ENCODE data around the gene INPP5A. TPM values are rescaled to one million over a fixed set of nuclear protein-coding genes. Genes with fewer than 3 reads are reported as not detected.

Gene INPP5A
- total RNA-seq, 2 donors from 2014 or later: 65.2 to 102 TPM

DNA sequence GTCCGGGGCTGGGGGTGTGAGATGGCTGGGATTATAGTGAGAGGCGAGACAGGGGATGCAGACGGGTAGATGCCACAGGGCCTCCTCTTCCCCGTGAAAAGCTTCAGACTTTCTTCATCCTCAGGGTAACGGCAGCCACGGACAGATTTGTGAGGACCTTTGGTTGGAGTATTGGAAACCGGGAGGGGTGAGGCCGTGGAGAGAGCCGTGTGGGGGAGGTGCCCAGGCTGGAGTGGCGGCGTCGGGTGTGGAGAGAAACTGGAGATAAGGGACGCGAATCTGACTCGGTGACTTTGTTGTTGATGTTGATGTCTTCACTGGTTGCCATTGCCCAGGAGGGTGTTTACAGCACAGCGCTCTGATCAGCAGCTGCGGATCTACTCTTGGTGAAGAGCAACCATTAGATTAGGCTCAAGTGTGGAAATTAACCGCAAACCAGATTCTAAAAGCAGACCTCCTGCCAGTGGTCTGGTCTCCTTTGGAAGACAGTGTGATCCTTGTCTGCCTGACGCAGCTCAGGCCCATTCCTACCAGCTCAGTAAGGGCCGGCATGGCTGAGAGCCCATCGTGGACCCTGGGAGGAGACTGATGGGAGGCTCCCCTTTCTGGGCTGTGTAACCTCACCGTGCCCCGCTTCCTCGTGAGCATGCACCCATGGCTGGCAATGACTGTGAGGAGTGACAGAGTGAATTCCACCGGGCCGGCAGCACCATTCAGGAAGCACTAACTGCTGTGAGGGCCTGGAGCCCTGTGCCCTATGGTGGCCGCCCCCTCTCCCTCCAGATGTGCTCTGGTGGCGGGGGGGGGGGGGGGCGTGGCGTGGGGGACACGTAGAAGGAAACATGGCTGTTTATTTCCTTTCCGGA lies 90.3 kb downstream of the INPP5A start:
- intact Hi-C loops (cut with DNase I): loop anchor here in 1 of 2 donors (5.0 kb wide), 1 partner anchor 41 kb away; no protein-coding TSS in a partner anchor
- peak; percentile 83 for DNase-seq (ENCODE audit: low spot score)

DNA sequence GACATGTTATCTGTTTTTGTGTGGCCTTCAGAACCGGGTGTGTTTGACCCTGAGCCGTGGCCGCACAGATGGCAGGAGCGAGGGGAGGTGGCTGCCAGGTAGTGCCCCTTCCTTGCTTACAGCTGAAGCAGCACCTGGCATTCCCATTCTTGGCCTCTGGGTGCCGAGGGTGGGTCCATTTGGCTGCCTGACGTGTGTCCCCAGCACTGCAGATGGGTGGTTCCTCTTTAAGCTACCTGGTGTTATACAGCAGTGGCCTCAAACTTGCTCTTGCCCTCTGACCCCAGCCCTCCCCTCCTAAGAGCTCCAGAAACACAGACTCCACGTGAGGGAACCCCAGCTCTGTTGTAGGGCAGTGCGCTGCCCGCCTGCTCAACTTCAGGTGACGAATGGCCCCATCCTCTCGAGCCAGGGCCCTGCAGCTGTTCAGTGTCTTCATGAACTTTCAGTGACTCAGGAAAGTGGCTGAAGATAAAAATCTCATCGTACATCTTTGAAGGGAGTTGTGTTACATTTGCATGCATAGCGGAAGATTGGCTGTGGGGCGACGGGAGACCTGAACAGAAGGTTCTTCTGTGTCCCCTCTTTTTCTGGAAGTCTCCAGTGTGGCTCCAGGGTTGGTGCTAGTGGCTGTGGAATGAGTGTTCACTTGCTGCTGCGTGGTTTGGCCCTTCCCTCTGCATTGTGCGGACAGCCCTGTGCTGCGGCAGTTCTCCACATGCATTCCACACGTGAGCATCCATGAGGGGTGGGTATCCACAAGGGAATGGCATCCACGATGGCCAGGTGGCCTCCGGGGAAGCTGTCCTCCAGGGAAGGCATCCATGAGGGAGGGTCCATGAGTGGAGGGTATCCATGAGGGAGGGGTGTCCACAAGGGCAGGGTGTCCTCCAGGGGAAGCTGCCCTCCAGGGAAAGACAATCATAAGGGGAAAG lies 91.6 kb downstream of the INPP5A start:
- peak; percentile 65 for DNase-seq (ENCODE audit: low spot score)
- intact Hi-C loops (cut with DNase I): loop anchor here in 1 of 2 donors (5.0 kb wide), 1 partner anchor 42 kb away; no protein-coding TSS in a partner anchor

DNA sequence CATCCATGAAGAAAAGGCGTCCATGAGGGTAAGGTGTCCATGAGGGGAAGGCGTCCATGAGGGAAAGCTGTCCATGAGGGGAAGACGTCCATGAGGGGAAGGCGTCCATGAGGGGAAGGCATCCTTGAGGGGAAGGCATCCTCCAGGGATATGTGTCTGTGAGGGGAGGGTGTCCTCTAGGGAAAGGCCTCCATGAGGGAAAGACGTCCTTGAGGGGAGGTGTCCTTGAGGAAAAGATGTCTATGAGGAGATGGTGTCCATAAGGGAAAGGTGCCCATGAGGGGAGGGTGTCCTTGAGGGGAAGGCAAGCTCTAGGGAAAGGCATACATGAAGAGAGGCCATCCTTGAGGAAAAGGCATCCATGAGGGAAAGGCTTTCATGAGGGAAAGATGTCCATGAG lies 92.6 kb downstream of the INPP5A start:
- intact Hi-C loops (cut with DNase I): loop anchor here (5.0 to 10.0 kb wide), 4 partner anchors 113 to 245 kb away; partner anchors contain the start of gene PWWP2B (in 1 of the 2)
- DNase-seq (ENCODE audit: low spot score): no peak

DNA sequence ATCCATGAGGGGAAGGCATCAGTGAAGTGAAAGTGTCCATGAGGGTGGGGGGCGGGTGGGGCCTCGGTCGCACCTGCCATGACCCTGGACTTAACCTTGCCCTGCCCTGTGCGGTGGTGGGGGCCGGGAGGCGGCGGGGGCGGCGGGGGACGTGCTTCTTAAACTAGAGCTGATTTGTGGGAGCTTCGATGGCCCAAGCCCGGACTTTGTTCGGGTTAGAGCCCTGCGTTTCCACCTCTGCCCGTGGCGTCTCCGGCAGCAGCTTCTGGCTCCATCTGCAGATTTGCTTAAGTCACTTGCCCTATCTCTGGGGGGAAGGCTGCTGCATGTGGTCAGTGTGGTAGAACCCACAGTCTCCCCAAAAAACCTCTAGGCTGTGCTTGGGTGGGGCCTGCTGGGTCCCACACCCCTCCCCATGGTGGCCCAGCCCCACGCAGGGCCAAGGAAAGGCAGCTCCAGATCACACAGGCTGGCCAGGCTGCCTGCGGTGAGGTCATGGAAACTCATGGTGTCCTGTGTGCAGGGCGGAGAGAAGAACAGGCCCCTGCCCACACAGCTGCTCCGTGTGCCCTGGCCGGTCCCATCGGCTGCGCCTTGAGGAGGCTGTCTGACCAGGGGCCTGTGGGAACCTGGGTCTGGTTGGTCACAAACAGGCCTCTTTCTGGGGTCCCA lies 93.2 kb downstream of the INPP5A start:
- intact Hi-C loops (cut with DNase I): loop anchor here (5.0 to 10.0 kb wide), 4 partner anchors 114 to 246 kb away; partner anchors contain the start of gene PWWP2B (in 1 of the 2)
- peak; percentile 95 for DNase-seq (ENCODE audit: low spot score)

DNA sequence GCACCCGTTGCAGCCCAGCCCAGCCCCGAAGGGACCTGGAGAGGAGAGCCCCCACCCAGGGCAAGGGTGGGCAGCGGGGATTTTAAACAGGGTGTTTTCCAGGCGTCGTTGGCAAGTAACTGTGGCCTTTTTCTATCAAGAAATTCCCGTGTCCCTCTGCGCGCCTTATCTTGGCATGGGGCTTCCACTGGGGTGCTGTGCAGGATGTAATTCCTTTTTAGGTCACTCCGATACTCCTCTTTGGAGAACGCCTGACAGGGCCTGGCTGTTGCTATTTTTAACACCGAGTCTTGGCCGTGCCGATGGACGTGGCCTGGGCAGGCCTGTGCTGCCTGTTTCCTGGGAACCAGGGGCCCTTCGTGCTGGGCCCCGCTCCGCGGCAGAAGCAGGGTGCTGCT lies 93.8 kb downstream of the INPP5A start:
- DNase-seq (ENCODE audit: low spot score): peak; percentile 92
- intact Hi-C loops (cut with DNase I): loop anchor here (5.0 to 10.0 kb wide), 4 partner anchors 114 to 247 kb away; partner anchors contain the start of gene PWWP2B (in 1 of the 2)

DNA sequence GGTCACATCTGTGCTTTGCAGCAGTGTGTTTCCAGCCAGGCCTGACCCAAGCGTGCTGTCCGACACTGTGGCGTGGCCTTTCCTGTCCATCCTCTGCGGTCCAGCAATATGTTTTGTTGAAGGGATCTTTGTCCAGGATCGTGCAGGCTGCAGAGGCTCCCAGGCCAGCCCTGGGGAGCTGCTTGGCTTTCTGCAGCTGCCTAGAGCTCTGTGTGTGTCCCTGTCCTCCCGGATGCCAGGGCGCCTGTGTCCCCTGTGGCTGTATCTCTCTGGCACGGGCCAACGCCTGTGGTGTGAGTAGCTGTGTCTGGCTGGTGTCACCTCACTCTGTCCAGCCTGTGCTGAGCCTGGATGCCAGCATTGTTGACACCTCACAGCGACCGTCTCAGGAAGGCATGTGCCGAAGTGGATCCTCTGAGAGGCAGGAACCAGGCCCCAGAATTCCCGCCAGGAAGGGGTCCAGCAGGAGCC lies 94.5 kb downstream of the INPP5A start:
- intact Hi-C loops (cut with DNase I): loop anchor here (2.0 to 10.0 kb wide), 5 partner anchors 115 to 247 kb away; partner anchors contain the start of gene PWWP2B (in 1 of the 2)

DNA sequence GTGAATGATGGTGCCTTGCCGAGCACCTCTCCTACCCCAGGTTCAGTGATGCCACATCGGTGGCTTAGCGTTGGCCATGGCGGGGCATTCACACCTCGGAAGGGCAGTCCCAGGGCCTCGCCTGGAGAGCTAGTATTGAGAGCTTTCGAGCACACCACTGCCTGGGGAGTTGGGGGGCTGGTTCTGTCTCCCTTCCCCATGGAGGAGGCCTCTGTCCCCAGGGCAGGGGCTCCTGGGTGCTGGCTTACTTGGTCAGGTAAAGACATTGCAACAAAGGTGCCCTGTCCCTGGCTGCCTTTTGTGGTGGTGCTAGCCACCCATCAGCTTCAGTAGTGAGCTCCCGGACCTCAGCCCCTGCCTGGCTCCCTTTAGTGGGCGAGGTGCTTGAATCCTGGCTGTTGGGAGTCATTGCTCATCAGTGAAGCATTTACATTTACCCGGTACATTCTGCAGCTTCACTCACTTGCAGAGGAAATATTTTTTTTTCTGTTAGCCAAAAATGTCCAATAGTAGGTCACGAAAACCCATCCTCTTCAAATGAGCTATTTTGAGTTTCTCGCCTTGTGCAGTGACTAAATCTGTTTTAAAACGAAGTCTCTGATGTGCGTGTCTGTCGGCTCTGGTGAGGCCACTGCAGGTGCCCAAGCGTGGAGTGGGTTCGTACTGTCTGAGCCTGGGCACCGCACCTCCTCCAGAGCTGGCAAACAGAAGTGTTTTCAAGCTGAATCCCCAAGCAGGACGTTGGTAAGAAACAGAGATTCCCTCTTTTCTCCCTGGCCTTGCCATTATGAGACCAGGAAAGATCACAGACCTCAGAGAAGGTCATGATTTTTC lies 95.5 kb downstream of the INPP5A start:
- peak; percentile 73 for DNase-seq (ENCODE audit: low spot score)
- intact Hi-C loops (cut with DNase I): loop anchor here (2.0 to 10.0 kb wide), 5 partner anchors 116 to 248 kb away; partner anchors contain the start of gene PWWP2B (in 1 of the 2)

More for the DNA sequence above, 94.5 kb downstream of the INPP5A start:
- DNase-seq (ENCODE audit: low spot score): peak; percentile 81

DNA sequence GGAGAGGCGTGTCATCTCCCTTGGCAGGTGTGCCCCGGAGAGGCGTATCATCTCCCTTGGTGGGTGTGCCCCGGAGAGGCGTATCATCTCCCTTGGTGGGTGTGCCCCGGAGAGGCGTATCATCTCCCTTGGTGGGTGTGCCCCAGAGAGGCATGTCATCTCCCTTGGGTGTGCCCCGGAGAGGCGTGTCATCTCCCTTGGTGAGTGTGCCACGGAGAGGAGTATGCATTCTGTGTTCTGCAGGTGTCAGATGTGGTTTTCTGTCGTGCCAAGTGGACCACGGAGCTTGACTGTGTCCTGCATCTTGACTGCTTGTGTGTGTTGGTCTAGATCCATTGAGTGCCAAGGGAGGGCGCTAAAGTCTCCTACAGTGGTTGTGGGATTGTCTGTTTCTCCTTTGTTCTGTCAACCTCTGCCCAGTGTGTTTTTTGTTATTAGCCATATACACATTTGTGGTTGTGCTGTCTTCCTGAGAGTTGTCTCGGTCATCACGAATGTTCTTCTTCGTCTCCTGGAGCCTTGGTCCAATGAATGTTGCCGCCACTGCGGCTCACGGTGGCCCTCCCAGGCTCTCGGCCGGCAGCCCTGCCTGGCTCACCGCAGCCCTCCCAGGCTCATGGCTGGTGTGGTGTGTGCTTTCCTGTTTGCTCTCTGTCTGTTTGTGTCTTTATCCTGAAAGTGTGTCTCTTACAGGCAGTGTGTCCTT lies 96.8 kb downstream of the INPP5A start:
- DNase-seq (ENCODE audit: low spot score): peak; percentile 67
- intact Hi-C loops (cut with DNase I): loop anchor here (5.0 to 10.0 kb wide), 4 partner anchors 117 to 250 kb away; partner anchors contain the start of gene PWWP2B (in 1 of the 2)

DNA sequence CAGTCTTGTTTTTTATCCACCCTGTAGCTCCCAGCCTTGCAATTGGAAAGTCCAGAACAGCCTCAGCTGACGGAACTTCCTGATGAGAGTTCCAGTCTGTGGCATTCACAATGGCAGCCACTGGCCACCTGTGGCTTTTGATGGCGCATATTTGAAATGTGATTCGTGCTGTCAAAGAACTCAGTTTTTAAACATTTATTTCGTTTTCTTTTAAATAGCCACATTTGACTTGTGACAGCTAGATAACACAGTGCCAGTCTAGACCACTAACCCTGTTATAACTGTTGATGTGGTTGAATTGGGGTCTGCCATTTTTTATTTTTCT lies 97.3 kb downstream of the INPP5A start:
- intact Hi-C loops (cut with DNase I): loop anchor here (5.0 to 10.0 kb wide), 4 partner anchors 118 to 250 kb away; partner anchors contain the start of gene PWWP2B (in 1 of the 2)

DNA sequence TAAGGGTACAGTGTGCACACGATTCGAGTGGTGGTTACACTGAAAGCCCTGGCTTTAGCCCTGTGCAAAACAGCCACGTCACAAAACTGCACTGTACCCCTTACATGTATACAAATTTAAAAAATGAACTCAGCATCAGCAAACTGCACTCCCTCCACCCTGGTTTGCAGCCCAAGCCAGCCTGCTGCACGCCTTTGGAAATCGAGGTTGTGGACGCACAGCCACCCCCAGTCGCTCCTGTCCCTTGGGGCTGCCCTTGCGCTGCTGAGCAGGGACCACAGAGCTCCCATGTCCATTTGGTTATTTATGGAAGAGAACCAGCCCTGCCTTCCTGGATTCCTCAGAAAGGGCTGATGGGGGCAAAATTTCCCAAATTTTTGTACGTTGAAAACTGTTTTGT lies 98.8 kb downstream of the INPP5A start:
- peak; percentile 70 for DNase-seq (ENCODE audit: low spot score)
- intact Hi-C loops (cut with DNase I): loop anchor here (10.0 kb wide), 3 partner anchors 142 to 252 kb away; partner anchors contain the start of gene PWWP2B (in 1 of the 2)

More for the DNA sequence above, 97.3 kb downstream of the INPP5A start:
- DNase-seq (ENCODE audit: low spot score): no peak

DNA sequence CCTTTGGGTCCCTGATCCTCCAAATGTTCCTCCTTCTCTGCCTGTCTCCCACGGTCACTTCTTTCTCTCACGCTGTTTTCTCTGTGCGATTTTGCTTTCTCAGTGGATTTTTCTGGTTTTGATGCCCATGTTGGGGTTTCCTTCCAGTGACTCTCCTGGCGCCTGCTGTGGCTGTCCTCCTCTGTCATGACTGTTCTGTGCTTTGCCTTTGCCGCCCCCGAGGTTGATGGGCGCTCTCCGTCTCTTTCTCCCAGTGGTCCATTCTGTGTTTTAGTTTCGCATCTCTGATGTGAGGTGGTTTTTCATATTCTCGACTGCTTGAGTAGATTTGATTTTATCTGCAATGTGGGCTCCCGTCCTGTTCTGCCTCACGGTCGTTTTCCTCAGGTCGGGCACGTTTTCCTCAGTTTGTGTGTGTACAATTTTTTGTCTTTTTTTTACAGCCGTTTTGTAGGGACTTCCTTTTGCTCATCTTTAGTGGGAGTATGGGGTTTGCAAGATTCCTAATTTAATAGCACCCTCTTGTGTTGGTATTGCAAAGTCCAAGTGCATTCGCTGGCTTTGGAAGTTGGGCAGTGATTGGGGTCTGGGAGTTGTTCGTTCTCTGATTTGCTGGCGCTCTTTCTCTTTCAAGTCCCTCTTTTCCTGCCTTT lies 100.0 kb downstream of the INPP5A start:
- DNase-seq (ENCODE audit: low spot score): no peak
- intact Hi-C loops (cut with DNase I): loop anchor here (2.0 to 10.0 kb wide), 4 partner anchors 143 to 253 kb away; partner anchors contain the start of gene PWWP2B (in 1 of the 2)

DNA sequence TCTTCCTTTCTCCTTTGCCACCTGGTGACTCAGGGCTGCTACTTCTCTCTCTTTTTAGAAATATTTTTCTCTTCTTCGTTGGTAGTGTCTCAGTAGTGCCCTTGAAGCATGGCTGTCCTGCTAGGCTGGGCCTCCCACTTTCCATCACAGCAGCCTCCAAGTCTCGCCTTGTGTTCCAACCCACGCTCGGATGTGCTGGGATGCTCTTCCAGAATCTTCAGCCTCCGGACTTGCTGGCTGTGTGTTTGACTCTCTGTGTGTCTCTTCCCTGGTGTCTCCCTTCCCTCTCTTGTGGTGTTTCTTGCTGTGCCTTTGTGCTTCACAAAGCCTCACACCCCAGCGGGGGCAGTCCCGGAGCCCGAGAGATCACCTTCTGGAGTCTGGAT lies 100.5 kb downstream of the INPP5A start:
- no peak for DNase-seq (ENCODE audit: low spot score)
- intact Hi-C loops (cut with DNase I): loop anchor here (2.0 to 10.0 kb wide), 4 partner anchors 143 to 253 kb away; partner anchors contain the start of gene PWWP2B (in 1 of the 2)

DNA sequence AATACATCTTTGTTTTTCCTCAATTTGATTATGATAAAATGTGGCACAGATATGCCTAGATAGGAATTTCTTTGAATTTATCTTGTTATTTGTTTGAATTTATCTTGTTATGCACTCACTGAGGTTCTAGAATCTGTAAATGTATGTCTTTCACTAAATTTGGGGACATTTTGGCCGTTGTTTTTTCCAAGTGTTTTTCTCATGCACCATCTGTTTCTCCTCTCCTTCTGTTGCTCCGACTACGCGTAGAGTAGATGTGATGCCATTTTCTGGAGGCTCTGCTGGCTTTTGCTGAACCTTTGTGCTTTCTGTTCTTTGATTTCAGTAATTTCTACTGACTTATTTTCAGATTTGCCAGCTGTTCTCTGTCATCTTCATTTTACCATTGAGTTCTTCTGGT lies 101.9 kb downstream of the INPP5A start:
- DNase-seq (ENCODE audit: low spot score): no peak
- intact Hi-C loops (cut with DNase I): loop anchor here (2.0 to 10.0 kb wide), 4 partner anchors 145 to 255 kb away; partner anchors contain the start of gene PWWP2B (in 1 of the 2)

DNA sequence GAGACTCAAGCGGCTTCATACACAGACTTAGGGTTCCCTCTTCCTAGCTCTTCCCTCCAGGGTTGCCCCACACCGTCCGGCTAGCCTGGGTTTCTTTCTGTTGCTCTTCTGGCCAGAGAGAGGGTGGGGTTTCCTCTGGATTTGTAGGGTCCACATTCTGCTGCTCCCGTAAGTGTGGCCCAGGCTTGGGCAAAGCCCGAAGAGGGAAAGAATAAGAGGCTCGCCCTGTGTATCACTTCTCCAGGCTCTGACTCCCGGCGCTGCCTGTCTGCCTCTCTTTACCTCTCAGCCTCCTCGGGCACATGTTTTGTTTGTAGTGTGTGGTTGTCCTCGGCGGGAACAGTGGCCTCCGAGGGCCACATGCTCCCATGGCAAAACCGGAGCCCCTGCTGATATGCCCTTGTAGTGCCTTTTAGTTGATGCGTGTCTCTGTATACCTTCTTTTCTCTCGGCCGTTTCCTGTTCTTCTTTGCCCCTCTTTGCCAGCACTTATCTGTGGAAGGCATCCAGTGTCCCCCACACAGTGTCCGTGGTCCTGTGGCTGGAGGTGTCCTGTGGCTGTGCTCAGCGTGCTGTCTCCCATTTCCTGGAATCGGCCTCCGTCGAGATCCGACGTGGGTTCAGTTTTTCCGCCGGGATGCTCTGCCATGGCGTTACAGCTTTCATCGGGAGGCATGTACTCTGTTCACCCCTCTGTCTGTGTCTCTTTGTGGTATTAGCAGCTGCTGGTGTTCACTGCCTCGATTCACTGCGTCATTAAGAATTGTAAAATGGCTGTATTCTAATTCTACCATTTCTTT lies 102.9 kb downstream of the INPP5A start:
- intact Hi-C loops (cut with DNase I): loop anchor here in 1 of 2 donors (10.0 kb wide), 1 partner anchor 406 kb away; no protein-coding TSS in a partner anchor
- peak; percentile 66 for DNase-seq (ENCODE audit: low spot score)

DNA sequence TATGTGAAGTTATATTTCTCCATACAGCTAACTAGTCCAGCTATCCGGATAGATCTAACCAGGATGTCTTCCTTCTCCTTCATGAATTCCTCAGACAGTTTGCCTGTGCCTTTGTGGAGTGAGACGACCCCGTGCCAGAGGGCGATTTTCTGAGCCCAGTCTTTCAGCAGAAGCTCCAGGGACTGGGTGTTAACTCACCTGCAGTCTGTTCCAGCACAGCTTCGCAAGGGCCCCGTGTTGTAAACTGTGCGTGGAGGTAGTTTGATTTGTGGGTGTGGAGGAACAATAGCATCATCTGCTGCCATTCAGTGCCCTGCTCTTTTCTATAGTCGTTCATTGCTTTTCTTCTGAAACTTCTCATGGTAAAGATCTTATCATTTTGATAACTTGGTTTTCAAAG lies 103.8 kb downstream of the INPP5A start:
- DNase-seq (ENCODE audit: low spot score): no peak
- intact Hi-C loops (cut with DNase I): loop anchor here in 1 of 2 donors (10.0 kb wide), 1 partner anchor 407 kb away; no protein-coding TSS in a partner anchor

All from posterior vena cava (tissue), 2 donors.